ENCODE measurements around the gene HEXIM2.

HEXIM2 gene

GRCh38 chr17:45172232-45172540 is 10.5 kb downstream of the HEXIM2 start:
- DNase-seq (ENCODE audit: low read depth), result no peak
- H3K4me3 ChIP-seq (ENCODE audit: low read length), result peak overlapping the region; percentile 62
- TF ChIP-seq CTCF (IDR thresholded peaks at IDR 0.05; ENCODE audit: insufficient read depth, low read depth, low read length, missing control alignments), result no peak

- peak; percentile 89 for DNase-seq (ENCODE audit: low read depth)
- peak; percentile 31 for TF ChIP-seq CTCF (IDR thresholded peaks at IDR 0.05; ENCODE audit: insufficient read depth, low read depth, low read length, missing control alignments)
- peak overlapping the region; percentile 62 for H3K4me3 ChIP-seq (ENCODE audit: low read length)
These were observed 11.0 kb downstream of the HEXIM2 start for GRCh38 chr17:45172541-45173286.

GRCh38 chr17:45175759-45176115 is 14.1 kb downstream of the HEXIM2 start:
- H3K4me3 ChIP-seq (ENCODE audit: low read length), result no peak overlapping the region
- no peak for TF ChIP-seq CTCF (IDR thresholded peaks at IDR 0.05; ENCODE audit: insufficient read depth, low read depth, low read length, missing control alignments)
- DNase-seq (ENCODE audit: low read depth), result no peak

- TF ChIP-seq CTCF (IDR thresholded peaks at IDR 0.05; ENCODE audit: insufficient read depth, low read depth, low read length, missing control alignments), result no peak
- no peak overlapping the region for H3K4me3 ChIP-seq (ENCODE audit: low read length)
- no peak for DNase-seq (ENCODE audit: low read depth)
These were observed 15.9 kb downstream of the HEXIM2 start for GRCh38 chr17:45177563-45177962.

GRCh38 chr17:45184144-45184543 is 22.5 kb downstream of the HEXIM2 start:
- DNase-seq (ENCODE audit: low read depth), result peak; percentile 40
- no peak for TF ChIP-seq CTCF (IDR thresholded peaks at IDR 0.05; ENCODE audit: insufficient read depth, low read depth, low read length, missing control alignments)
- no peak overlapping the region for H3K4me3 ChIP-seq (ENCODE audit: low read length)

GRCh38 chr17:45186801-45187354 is 25.2 kb downstream of the HEXIM2 start:
- DNase-seq (ENCODE audit: low read depth), result no peak
- no peak overlapping the region for H3K4me3 ChIP-seq (ENCODE audit: low read length)
- TF ChIP-seq CTCF (IDR thresholded peaks at IDR 0.05; ENCODE audit: insufficient read depth, low read depth, low read length, missing control alignments), result no peak

GRCh38 chr17:45189009-45189408 is 27.3 kb downstream of the HEXIM2 start:
- no peak for TF ChIP-seq CTCF (IDR thresholded peaks at IDR 0.05; ENCODE audit: insufficient read depth, low read depth, low read length, missing control alignments)
- H3K4me3 ChIP-seq (ENCODE audit: low read length), result no peak overlapping the region
- DNase-seq (ENCODE audit: low read depth), result no peak

Data from epithelial cell of esophagus (primary cell).